Stimulated activated CD4-positive, alpha-beta T cell treated with anti-CD3 and anti-CD28 coated beads, Interleukin-2, amount 100 ng/mL, for 48 hours (primary cell): Measurements from ENCODE around the gene FGF22.
"Not testable (repeated sequence)": the region's sequence is repeated elsewhere in the genome, so short reads cannot be mapped to it uniquely, and the experiment has no call there.

ENCODE experiments used
- DNase-seq, 2 donors: peaks; one replicate each; pipeline ENCODE4 v3.0.0-alpha.2; 2020

The FGF22 gene

GRCh38 chr19:622666-623065 is 17.0 kb upstream of the FGF22 start:
- no peak for DNase-seq

GRCh38 chr19:623175-623916 is 16.3 kb upstream of the FGF22 start:
- no peak for DNase-seq

DNA sequence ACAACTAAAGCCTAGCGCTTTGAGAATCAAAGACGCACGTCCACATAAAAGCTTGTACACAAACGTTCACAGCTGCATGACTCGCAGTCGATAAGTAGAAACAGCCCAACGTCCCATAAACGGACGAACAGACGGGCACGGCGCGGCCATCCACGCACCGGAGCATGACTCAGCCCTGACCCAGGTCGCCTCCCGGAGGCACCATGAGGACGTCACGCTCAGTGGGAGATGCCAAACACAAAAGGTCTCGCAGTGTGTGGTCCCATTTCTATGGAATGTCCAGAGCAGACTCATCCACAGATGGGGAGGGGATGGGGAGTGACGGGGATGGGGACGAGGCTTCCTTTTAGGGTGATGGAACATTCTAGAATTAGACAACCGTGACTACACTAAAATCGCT is 15.7 kb upstream of the FGF22 start:
- no peak for DNase-seq

GRCh38 chr19:624433-625109 is 15.1 kb upstream of the FGF22 start:
- no peak for DNase-seq

GRCh38 chr19:625257-625656 is 14.4 kb upstream of the FGF22 start:
- no peak for DNase-seq

- DNase-seq = not testable (repeated sequence)
Observed at GRCh38 chr19:626566-626965, 13.1 kb upstream of the FGF22 start.

DNA sequence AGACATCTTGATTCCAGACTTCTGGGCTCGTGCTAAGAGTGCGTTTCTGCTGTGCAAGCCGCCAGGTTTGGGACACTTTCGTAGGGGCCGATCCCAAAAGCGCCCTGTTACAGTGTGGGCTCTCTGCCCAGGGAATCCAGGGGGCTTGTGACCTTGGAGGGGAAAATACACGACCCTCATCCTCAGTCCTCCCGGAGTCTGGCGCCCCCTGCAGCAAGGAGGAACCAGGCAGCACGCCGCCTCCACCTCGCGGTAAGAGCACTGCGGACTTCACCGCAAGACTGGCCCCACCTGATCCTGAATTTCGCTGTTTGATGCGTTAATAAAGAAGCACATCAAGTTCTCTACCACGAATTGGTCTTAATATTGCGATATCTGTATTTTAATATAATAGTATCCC is 11.5 kb upstream of the FGF22 start:
- DNase-seq = no peak

DNA sequence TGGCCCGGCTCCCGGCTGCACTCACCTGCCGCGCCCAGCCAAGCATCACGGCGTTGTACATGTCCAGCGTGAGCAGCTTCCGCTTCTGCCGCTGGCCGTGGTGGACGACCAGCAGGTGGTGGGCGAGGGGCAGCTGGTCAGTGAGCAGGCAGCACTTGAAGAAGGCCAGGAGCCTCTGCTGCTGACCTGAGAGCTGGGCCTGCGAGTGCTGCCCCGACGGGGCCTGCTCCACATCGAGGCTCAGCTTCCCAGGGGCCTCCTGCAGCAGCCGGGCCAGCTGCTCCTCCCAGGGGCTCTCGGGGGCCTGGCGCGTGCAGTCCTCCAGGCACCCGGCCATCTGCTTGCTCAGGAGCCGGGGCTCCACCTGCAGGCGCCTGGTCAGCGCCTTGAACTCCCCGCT is 10.2 kb upstream of the FGF22 start:
- DNase-seq = not testable (repeated sequence)

DNA sequence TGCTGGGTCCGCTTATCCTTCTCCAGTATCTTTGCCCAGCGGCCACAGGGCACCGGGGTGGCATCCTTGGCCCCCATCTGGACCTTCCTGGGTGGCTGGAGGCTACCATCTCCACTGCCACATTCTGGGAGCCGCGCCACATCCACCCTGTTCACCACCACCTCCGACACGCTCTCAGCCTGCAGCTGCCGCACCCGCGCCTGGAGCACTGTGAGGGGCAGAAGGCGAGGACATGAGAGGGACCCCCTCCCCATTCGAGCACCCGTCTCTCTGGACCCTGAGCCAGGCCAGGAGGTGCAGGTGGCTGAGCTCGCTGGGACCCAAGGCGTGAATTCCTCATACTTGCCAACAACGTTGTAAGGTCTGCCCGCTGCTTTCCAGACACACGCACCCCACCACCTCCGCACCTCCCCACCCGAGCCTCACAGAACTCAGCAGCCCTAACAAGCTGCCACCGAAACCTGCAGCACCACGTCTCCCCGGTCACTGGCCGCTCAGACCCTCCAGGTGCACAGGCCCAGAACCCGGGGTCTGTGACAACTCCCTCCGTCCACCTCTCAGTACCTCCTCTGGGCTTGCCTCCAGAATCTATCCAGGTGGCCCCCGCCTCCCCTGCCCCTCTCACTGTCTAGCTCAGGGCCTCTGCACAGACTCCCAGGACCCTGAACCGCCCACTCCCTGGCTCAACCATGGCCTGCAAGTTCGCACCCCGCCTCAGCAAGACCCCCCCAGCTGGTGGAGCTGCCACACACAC is 9.5 kb upstream of the FGF22 start:
- DNase-seq = no peak

- peak; percentile 42 to 54 for DNase-seq
Observed at GRCh38 chr19:632579-633067, 7.1 kb upstream of the FGF22 start.

- peak; percentile 94 for DNase-seq
Observed at GRCh38 chr19:633068-633785, 6.5 kb upstream of the FGF22 start, which contains the start of gene POLRMT. Gene POLRMT, minus strand, starts transcription at chr19:633537. Its CDS starts 25 bp downstream, at chr19:633512.

DNA sequence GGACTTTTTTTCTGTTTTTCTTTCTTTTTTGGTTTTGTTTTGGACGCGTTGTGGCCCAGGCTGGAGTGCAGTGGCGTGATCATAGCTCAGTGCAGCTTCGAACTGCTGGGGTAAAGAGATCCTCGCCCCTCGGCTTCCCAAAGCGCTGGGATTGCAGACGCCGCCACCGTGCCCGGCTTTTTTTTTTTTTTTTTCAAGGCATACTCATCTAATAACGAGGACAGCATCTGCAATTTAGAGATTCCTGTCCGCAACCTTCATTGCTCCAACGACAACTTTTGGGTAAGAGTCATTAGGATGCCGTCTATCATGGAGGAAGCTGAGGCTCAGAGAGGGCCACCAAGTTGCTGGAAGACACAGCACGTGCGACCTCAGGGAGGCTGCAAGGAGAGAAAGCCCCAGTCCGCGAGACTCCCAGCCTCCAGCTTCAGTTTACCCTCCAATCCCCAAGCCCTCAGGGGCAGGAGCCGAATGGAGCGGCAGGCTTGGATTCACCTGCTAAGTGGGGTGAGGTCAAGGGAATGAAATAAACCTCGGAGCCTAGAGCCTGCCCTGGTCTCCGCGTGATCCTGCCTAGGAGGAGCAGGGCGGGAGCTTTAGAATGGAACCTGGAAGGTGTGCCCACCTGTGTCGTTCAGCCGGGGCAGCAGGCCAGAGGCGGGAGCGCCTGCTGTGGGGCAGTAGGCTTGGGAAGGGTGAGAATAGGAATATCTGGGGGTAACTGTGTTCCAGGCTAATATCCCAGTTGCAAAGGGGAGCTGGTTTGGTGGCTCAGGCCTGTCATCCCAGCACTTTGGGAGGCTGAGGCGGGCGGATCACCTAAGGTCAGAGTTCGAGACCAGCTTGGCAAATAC is 5.7 kb upstream of the FGF22 start:
- no peak for DNase-seq

- no peak for DNase-seq
Observed at GRCh38 chr19:634975-635652, 4.6 kb upstream of the FGF22 start.

- DNase-seq = no peak
Observed at GRCh38 chr19:638906-639252, 800 bp upstream of the FGF22 start.

GRCh38 chr19:640161-640558 is 481 bp downstream of the FGF22 start:
- no peak for DNase-seq

DNA sequence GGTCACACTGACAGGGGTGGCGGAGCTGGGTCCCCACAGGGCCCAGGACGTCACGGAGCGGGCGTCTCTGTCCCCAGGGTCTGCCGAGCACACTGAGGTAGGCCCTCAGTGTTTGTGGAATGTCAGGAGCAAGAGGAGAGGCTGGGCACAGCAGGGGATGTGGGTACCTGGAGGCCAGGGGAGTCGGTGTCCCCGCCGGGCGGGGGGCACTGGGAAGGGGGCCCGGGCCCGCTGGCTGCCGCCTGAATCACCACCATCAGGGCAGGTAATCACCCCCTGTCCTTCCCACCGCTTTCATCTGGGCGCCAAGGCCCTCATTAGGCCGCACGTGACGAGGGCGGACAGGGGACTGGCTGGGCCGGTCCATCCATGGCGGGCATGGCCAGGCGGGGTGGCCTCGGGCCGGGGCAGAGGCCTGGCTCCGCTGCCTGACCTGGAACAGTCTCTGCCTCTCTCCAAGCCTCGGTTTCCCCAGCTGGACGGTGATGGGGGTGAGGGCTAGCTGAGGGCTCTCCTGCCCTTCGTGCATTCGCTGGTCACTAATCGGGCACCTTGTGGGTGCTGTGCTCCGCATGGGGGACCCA is 1.0 kb downstream of the FGF22 start:
- DNase-seq = no peak

GRCh38 chr19:641702-642101 is 2.0 kb downstream of the FGF22 start:
- DNase-seq = no peak

DNA sequence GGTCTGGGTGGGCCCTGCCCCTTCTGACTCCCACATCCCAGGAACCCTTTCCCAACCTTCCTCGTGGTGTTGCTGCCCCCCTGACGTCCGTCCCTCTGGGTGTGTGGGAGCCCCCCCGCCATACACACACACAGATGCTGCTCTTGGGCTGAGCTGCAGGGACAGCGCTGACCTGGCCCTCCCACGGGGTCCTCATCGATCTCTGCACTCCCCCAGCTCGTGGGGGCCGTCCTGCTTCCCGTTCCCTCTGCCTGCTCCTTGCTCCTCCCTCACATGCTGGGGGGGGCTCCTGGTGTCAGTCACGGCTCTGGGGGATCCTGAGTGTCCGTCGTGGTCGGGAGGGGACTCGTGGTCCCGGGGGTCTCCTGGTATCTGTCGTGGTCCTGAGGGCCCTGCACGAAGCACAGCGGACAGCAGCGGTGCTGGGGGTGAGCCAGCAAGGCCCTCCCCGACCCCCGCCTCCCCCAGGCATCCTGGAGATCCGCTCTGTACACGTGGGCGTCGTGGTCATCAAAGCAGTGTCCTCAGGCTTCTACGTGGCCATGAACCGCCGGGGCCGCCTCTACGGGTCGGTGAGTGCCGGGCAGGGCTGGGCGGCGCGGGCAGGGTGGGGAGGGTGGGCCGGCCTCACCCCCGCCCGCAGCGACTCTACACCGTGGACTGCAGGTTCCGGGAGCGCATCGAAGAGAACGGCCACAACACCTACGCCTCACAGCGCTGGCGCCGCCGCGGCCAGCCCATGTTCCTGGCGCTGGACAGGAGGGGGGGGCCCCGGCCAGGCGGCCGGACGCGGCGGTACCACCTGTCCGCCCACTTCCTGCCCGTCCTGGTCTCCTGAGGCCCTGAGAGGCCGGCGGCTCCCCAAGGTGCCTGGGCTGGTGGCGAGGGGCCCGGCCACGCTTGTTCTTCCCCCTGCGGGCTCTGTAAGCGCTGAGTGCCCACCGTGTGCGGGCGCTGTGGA is 3.4 kb downstream of the FGF22 start:
- no peak for DNase-seq

DNA sequence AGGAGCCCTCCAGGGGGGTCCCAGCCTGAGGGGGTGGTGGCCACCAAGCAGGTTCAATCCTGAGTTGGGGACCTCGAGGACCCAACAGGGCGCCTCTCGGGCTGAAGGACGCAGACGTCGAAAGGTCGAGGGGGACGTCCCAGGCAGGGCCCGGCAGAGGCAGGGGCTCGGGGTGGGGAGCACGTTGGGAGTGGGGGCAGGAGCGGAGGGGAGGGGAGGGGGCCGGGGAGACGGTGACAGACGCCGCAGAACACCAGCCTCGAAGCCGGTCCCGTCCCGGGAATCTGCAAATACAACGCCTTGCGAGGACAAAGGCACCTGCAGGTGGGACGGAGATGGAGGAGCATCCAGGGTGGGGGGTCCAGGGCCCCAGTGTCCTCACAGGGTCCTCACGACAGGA is 4.1 kb downstream of the FGF22 start:
- no peak for DNase-seq

- DNase-seq = no peak
Observed at GRCh38 chr19:644363-644762, 4.7 kb downstream of the FGF22 start.
